ENCODE data around the gene ZBTB4. TPM values are rescaled to one million over a fixed set of nuclear protein-coding genes. Genes with fewer than 3 reads are reported as not detected.

Gene ZBTB4
- total RNA-seq, 1 donor, result 45.5 TPM

DNA sequence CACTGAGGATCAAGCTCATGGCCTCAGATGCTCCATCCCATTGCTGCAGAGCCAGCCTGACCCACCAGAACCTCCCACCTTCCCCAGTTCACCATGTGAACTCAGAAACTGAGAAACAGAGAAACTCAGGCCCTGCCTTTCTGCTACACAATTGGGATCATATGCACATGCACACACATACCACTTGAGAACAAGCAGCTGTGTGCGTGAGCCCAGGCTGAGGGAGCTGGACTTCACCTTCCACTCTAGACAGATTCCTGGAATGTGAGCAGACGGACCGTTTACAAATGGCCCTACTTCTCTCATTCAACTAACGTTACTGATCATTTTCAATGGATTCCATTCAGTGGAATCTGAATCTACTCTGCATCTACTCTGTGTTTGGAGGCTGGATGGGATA lies 55.8 kb downstream of the ZBTB4 start:
- DNase-seq (ENCODE audit: low read depth), result no peak
- no peak overlapping the region for H3K4me3 ChIP-seq (ENCODE audit: low read depth, low read length)
- TF ChIP-seq CTCF (IDR thresholded peaks at IDR 0.05; ENCODE audit: insufficient read depth, low read length), result no peak

- no peak overlapping the region for H3K4me3 ChIP-seq (ENCODE audit: low read depth, low read length)
- no peak for DNase-seq (ENCODE audit: low read depth)
- TF ChIP-seq CTCF (IDR thresholded peaks at IDR 0.05; ENCODE audit: insufficient read depth, low read length), result no peak
Observed at GRCh38 chr17:7421186-7421585, 58.2 kb downstream of the ZBTB4 start.

DNA sequence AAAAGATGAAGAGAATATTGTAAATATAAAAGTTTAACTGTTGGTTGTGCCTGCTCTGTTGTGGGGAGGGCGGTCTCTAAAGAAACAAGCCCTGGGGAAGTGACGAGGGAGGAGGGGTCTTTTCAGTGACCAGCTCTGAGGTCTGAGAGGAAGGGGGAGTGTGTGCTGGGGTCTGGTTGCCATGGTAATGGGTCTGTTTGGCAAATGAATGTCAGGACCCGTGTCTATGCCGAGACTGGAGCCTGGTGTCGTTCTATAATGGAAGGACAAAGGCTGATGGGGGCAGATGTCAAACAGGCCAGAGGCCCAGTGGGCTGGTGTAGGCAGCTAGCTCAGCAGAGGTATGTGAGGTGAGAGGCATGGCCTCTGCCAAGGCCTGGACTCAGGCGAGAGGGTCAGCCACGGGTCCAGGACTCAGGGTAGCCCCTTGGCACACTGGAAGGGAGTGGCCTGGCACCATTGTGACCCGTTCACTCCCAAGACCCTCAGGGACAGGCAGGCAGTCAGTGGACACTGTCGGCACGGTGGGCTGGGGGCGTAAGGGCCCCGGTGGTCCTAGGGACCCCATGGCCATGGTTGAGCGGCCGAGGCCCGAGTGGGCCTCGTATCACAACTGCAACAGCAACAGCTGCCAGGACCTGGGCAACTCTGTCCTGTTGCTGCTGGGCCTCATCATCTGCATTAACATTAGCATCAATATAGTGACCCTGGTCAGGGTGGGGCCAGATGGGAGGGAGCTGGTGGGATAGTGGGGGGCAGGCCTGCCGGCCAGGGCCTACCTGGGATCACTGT lies 59.4 kb downstream of the ZBTB4 start, which contains the start of gene SPEM1:
SPEM1 (plus strand) TSS at position 506 of the 792 bp plus-strand sequence; CDS start at position 567, 61 bp downstream.
- H3K4me3 ChIP-seq (ENCODE audit: low read depth, low read length), result no peak within 1 kb of the TSS
- no peak for DNase-seq (ENCODE audit: low read depth)
- TF ChIP-seq CTCF (IDR thresholded peaks at IDR 0.05; ENCODE audit: insufficient read depth, low read length), result no peak

- TF ChIP-seq CTCF (IDR thresholded peaks at IDR 0.05; ENCODE audit: insufficient read depth, low read length), result no peak
- no peak overlapping the region for H3K4me3 ChIP-seq (ENCODE audit: low read depth, low read length)
- DNase-seq (ENCODE audit: low read depth), result no peak
Observed at GRCh38 chr17:7418472-7419152, 60.8 kb downstream of the ZBTB4 start.

- no peak for TF ChIP-seq CTCF (IDR thresholded peaks at IDR 0.05; ENCODE audit: insufficient read depth, low read length)
- no peak overlapping the region for H3K4me3 ChIP-seq (ENCODE audit: low read depth, low read length)
- DNase-seq (ENCODE audit: low read depth), result no peak
Observed at GRCh38 chr17:7417056-7417655, 62.3 kb downstream of the ZBTB4 start.

- TF ChIP-seq CTCF (IDR thresholded peaks at IDR 0.05; ENCODE audit: insufficient read depth, low read length), result no peak
- H3K4me3 ChIP-seq (ENCODE audit: low read depth, low read length), result no peak overlapping the region
- no peak for DNase-seq (ENCODE audit: low read depth)
Observed at GRCh38 chr17:7416323-7416722, 63.1 kb downstream of the ZBTB4 start.

All from fibroblast of the aortic adventitia (primary cell).